ENCODE measurements around the gene PDE6A.

PDE6A gene

GRCh38 chr5:149930749-149931574 is 13.6 kb downstream of the PDE6A start:
- Histone ChIP-seq H3K9me3 (ENCODE audit: control insufficient read depth, low read length) (no peaks in the 10 kb centered on the region), H3K27me3 (replicated peaks; ENCODE audit: control insufficient read depth, insufficient read depth, low read length, poor library complexity, severe bottlenecking) (no peaks in the 10 kb centered on the region), H3K27ac (ENCODE audit: insufficient read depth, low read length, poor library complexity, severe bottlenecking) (no peak overlapping the region), H3K4me3 (ENCODE audit: insufficient read depth, low read depth, low read length, poor library complexity, severe bottlenecking) (no peak overlapping the region), H3K36me3 (ENCODE audit: control insufficient read depth, insufficient read depth, low read length) (no peaks in the 10 kb centered on the region), H3K4me1 (ENCODE audit: control insufficient read depth, insufficient read depth, low read length, poor library complexity, severe bottlenecking) (no peaks in the 10 kb centered on the region)
- DNase-seq, result no peak

DNA sequence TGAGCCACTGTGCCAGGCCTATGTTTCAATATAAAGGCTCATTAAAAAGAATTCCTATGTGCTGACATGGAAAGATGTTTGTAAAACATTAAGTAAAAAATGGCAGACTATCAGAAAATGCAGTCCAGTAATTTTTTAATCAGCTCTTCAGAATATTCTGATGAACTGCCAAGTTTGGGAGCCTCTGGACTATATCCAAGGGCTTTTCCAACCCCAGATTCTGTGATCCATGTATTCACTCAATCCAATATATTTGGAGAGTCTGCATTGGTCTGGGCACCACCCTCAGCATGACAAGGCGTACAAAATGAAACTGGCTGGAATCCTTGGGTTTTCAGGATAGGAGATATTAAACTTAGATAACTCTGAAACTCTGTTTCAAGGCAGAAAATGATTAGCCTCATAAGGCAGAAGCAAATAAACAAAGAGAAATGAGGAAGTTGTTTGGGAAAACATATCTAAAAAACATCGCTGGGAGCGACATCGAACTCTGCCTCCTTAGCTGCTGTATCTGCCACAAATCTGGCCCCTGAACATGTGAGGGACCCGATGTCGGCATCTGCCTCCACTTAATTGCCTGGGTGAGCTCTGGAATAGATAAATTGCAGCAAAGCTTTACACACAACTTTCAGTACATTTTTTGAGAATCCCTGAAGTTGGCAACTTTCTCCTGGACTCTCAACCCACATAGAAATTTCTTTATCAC is 14.4 kb downstream of the PDE6A start:
- H3K27me3 ChIP-seq (replicated peaks; ENCODE audit: control insufficient read depth, insufficient read depth, low read length, poor library complexity, severe bottlenecking), result no peaks in the 10 kb centered on the region
- H3K36me3 ChIP-seq (ENCODE audit: control insufficient read depth, insufficient read depth, low read length), result no peaks in the 10 kb centered on the region
- H3K4me3 ChIP-seq (ENCODE audit: insufficient read depth, low read depth, low read length, poor library complexity, severe bottlenecking), result no peak overlapping the region
- no peak for DNase-seq
- H3K27ac ChIP-seq (ENCODE audit: insufficient read depth, low read length, poor library complexity, severe bottlenecking), result no peak overlapping the region
- H3K9me3 ChIP-seq (ENCODE audit: control insufficient read depth, low read length), result no peaks in the 10 kb centered on the region
- no peaks in the 10 kb centered on the region for H3K4me1 ChIP-seq (ENCODE audit: control insufficient read depth, insufficient read depth, low read length, poor library complexity, severe bottlenecking)

DNA sequence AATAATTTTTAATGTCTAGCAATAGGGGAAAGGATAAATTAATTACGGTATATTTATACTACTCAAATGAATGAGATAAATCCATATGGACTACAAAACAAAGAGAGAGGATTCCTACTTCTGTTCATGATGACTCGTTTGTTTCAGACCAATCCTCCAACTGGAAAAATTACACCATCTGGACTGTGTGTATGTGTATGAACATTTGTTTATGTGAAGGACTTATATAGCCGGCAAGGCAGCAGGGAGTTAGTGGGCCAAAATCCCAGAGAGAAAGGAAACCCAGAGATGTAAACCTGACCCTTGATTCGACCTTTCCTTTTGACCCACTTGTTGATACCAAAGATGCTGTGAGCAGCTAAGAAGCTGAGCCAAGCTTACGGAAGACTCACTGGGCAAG is 20.1 kb downstream of the PDE6A start:
- Histone ChIP-seq H3K4me3 (ENCODE audit: insufficient read depth, low read depth, low read length, poor library complexity, severe bottlenecking) (no peak overlapping the region), H3K4me1 (ENCODE audit: control insufficient read depth, insufficient read depth, low read length, poor library complexity, severe bottlenecking) (no peaks in the 10 kb centered on the region), H3K9me3 (ENCODE audit: control insufficient read depth, low read length) (no peaks in the 10 kb centered on the region), H3K36me3 (ENCODE audit: control insufficient read depth, insufficient read depth, low read length) (no peaks in the 10 kb centered on the region), H3K27me3 (replicated peaks; ENCODE audit: control insufficient read depth, insufficient read depth, low read length, poor library complexity, severe bottlenecking) (no peaks in the 10 kb centered on the region), H3K27ac (ENCODE audit: insufficient read depth, low read length, poor library complexity, severe bottlenecking) (no peak overlapping the region)
- DNase-seq, result no peak

DNA sequence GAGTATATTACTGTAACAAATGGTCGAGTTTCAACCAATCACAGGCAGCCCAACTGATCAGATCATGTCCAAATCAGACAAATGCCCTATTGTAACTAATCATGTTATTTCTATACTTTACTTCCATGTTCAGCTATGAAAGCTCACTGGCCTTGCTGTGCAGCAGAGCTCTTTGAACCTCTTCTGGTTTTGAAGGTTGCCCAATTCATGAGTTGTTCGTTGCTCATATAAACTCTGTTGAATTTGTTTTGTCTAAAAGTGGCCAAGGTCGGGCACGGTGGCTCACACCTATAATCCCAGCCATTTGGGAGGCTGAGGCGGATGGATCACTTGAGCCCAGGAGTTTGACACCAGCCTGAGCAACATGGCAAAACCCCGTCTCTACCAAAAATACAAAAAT is 21.6 kb downstream of the PDE6A start:
- DNase-seq, result no peak
- no peak overlapping the region for H3K4me3 ChIP-seq (ENCODE audit: insufficient read depth, low read depth, low read length, poor library complexity, severe bottlenecking)
- no peaks in the 10 kb centered on the region for H3K36me3 ChIP-seq (ENCODE audit: control insufficient read depth, insufficient read depth, low read length)
- no peaks in the 10 kb centered on the region for H3K27me3 ChIP-seq (replicated peaks; ENCODE audit: control insufficient read depth, insufficient read depth, low read length, poor library complexity, severe bottlenecking)
- no peaks in the 10 kb centered on the region for H3K4me1 ChIP-seq (ENCODE audit: control insufficient read depth, insufficient read depth, low read length, poor library complexity, severe bottlenecking)
- H3K9me3 ChIP-seq (ENCODE audit: control insufficient read depth, low read length), result no peaks in the 10 kb centered on the region
- no peak overlapping the region for H3K27ac ChIP-seq (ENCODE audit: insufficient read depth, low read length, poor library complexity, severe bottlenecking)

- H3K27ac ChIP-seq (ENCODE audit: insufficient read depth, low read length, poor library complexity, severe bottlenecking), result no peak overlapping the region
- no peaks in the 10 kb centered on the region for H3K9me3 ChIP-seq (ENCODE audit: control insufficient read depth, low read length)
- DNase-seq, result no peak
- H3K4me1 ChIP-seq (ENCODE audit: control insufficient read depth, insufficient read depth, low read length, poor library complexity, severe bottlenecking), result no peaks in the 10 kb centered on the region
- no peak overlapping the region for H3K4me3 ChIP-seq (ENCODE audit: insufficient read depth, low read depth, low read length, poor library complexity, severe bottlenecking)
- peaks cover 3% of the 10 kb centered on the region for H3K27me3 ChIP-seq (replicated peaks; ENCODE audit: control insufficient read depth, insufficient read depth, low read length, poor library complexity, severe bottlenecking)
- no peaks in the 10 kb centered on the region for H3K36me3 ChIP-seq (ENCODE audit: control insufficient read depth, insufficient read depth, low read length)
Measured at GRCh38 chr5:149921597-149921996, 23.0 kb downstream of the PDE6A start.

GRCh38 chr5:149917073-149917676 is 27.4 kb downstream of the PDE6A start:
- Histone ChIP-seq H3K27ac (ENCODE audit: insufficient read depth, low read length, poor library complexity, severe bottlenecking) (no peak overlapping the region), H3K4me1 (ENCODE audit: control insufficient read depth, insufficient read depth, low read length, poor library complexity, severe bottlenecking) (no peaks in the 10 kb centered on the region), H3K9me3 (ENCODE audit: control insufficient read depth, low read length) (no peaks in the 10 kb centered on the region), H3K36me3 (ENCODE audit: control insufficient read depth, insufficient read depth, low read length) (no peaks in the 10 kb centered on the region), H3K4me3 (ENCODE audit: insufficient read depth, low read depth, low read length, poor library complexity, severe bottlenecking) (no peak overlapping the region), H3K27me3 (replicated peaks; ENCODE audit: control insufficient read depth, insufficient read depth, low read length, poor library complexity, severe bottlenecking) (peaks cover 5% of the 10 kb centered on the region)
- no peak for DNase-seq

DNA sequence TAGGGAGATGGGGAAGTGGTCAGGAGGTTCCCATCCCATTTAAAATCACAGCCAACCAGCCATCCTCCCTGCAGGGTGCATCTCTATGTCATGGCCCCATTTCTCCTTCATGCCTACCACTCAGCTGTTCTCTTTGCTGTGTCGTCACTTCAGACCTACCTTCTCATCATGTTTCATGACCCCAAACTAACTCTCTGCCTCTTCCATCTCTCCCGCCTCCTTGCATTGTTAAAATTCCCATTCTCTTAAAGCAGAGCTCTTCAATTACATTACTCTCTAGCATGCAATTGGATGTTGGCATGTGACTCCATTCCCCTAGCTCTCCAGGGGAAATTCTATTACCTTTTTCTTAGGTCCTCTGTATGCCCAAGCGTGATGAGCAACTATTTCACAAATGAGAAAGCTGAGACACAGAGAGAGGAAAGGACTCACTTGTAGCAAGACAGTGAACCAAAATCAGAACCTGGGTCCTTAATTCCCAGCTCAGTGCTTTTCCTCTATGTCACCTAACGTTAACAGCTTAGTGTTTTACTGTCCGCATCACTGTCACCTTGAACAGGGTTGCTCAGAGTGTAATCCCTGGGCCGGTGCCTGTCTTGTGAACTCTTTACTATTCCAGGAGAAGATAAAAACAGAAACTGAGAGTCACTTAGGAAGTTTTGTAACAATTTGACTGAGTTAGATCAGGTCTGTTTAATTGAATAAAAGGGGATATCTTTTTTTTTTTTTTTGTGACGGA is 28.1 kb downstream of the PDE6A start:
- H3K4me1 ChIP-seq (ENCODE audit: control insufficient read depth, insufficient read depth, low read length, poor library complexity, severe bottlenecking), result no peaks in the 10 kb centered on the region
- no peak overlapping the region for H3K27ac ChIP-seq (ENCODE audit: insufficient read depth, low read length, poor library complexity, severe bottlenecking)
- H3K9me3 ChIP-seq (ENCODE audit: control insufficient read depth, low read length), result no peaks in the 10 kb centered on the region
- no peak overlapping the region for H3K4me3 ChIP-seq (ENCODE audit: insufficient read depth, low read depth, low read length, poor library complexity, severe bottlenecking)
- no peak for DNase-seq
- H3K27me3 ChIP-seq (replicated peaks; ENCODE audit: control insufficient read depth, insufficient read depth, low read length, poor library complexity, severe bottlenecking), result peaks cover 5% of the 10 kb centered on the region
- H3K36me3 ChIP-seq (ENCODE audit: control insufficient read depth, insufficient read depth, low read length), result no peaks in the 10 kb centered on the region

DNA sequence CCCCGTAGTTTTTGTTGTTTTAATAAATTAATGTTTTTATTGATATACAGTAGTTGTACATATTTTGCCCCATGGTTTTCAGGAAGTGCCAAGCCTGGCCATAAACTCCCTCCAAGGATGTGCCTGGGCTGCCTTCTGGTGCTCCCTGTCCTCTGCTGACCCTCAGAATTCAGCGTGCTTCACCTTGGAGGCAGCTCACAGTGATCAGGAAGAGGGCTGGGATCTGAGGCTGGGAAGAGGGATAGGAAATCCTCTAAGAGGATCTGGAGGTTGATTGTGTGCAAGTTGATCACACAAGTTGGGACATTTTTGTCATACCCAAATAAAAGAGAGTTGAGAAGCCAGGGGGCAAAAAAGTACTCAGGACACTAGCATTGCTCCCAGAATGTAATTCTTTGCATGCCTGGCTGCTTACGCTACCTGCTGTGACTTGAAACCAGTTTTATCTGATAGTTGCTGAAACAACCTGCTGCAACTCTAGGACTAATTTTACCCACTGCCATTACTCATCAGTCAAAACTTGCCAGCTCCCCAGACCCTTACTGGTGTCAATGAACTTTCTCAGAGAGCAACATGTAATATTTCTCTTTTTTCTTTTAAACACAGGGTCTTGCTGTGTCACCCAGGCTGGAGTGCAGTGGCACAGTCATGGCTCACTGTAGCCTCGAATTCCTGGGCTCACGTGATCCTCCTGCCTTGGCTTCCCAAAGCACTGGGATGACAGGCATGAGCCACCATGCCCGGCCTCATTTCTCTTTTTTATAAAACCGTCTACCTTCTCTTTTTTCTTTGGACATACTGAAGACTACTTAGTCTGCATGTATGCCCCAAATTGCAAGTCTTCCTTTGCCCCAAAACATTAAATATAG is 29.0 kb downstream of the PDE6A start:
- DNase-seq, result no peak
- H3K27me3 ChIP-seq (replicated peaks; ENCODE audit: control insufficient read depth, insufficient read depth, low read length, poor library complexity, severe bottlenecking), result peaks cover 5% of the 10 kb centered on the region
- no peak overlapping the region for H3K4me3 ChIP-seq (ENCODE audit: insufficient read depth, low read depth, low read length, poor library complexity, severe bottlenecking)
- H3K27ac ChIP-seq (ENCODE audit: insufficient read depth, low read length, poor library complexity, severe bottlenecking), result no peak overlapping the region
- H3K36me3 ChIP-seq (ENCODE audit: control insufficient read depth, insufficient read depth, low read length), result no peaks in the 10 kb centered on the region
- no peaks in the 10 kb centered on the region for H3K4me1 ChIP-seq (ENCODE audit: control insufficient read depth, insufficient read depth, low read length, poor library complexity, severe bottlenecking)
- H3K9me3 ChIP-seq (ENCODE audit: control insufficient read depth, low read length), result no peaks in the 10 kb centered on the region

Data from effector memory CD4-positive, alpha-beta T cell (primary cell).